Endothelial cell of umbilical vein (primary cell): Measurements from ENCODE around the gene TRIM62.

Experiments used
- EZH2 ChIP-seq: IDR thresholded peaks from 2 replicates; pipeline ENCODE4 v1.6.1; 2012; ENCODE audit warnings: borderline replicate concordance, low read depth, mild to moderate bottlenecking, moderate library complexity, low read length, inconsistent platforms; ENCODE audit not compliant: severe bottlenecking
- GATA2 ChIP-seq: IDR thresholded peaks from 2 replicates; pipeline ENCODE4 v1.7.0; 2011; ENCODE audit warnings: low read depth, mild to moderate bottlenecking, moderate library complexity, mixed read lengths, low read length; ENCODE audit not compliant: insufficient read length, insufficient read depth
- MYC ChIP-seq: IDR thresholded peaks from one replicate; pipeline ENCODE4 v1.6.1; 2011; ENCODE audit warnings: mild to moderate bottlenecking, low read depth, low read length
- POLR2A ChIP-seq: IDR thresholded peaks from 2 replicates; pipeline ENCODE4 v1.6.1; 2012; ENCODE audit warnings: low read depth, mild to moderate bottlenecking, control low read depth, low read length
- POLR2AphosphoS5 ChIP-seq: IDR thresholded peaks from 2 replicates; pipeline ENCODE4 v1.6.1; 2012; ENCODE audit warnings: low read depth, mild to moderate bottlenecking, control low read depth, low read length, moderate library complexity; ENCODE audit not compliant: insufficient read depth
- TF ChIP-seq, protein P1 (sequence below), 2 donors: IDR thresholded peaks; 1 replicate in 1 of 2; 2 replicates in 1 of 2; pipeline ENCODE4 v1.5.1; 2011; ENCODE audit warnings: low read length in 2 of 2, mild to moderate bottlenecking in 2 of 2, moderate library complexity in 2 of 2, control low read depth in 1 of 2, inconsistent platforms in 1 of 2, low read depth in 1 of 2; ENCODE audit not compliant: insufficient read depth in 1 of 2; ENCODE audit errors: extremely low read depth in 1 of 2
- TF ChIP-seq, protein P2 (sequence below): IDR thresholded peaks from 2 replicates; pipeline ENCODE4 v1.6.1; 2011; ENCODE audit not compliant: insufficient read depth, insufficient read length

DNA sequence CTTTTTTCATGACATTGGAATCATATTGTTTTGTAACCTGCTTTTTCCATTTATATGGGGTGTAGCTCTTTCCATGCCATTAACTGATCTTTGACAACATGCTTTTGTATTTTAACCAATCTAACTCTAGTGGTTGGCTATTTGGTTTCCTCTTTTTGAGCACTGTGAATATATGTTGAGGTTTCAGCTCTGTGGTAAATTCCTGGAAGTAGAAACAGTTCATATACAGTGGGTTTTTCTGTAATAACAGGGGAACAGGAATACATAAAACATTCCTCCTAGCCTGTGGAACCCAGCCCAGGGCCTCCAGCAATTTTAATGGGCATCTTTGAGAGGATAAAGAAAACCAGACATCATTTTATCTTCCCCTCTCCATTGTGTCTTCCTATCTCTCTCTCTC is 83.5 kb downstream of the TRIM62 start:
- TF ChIP-seq, protein P1, sequence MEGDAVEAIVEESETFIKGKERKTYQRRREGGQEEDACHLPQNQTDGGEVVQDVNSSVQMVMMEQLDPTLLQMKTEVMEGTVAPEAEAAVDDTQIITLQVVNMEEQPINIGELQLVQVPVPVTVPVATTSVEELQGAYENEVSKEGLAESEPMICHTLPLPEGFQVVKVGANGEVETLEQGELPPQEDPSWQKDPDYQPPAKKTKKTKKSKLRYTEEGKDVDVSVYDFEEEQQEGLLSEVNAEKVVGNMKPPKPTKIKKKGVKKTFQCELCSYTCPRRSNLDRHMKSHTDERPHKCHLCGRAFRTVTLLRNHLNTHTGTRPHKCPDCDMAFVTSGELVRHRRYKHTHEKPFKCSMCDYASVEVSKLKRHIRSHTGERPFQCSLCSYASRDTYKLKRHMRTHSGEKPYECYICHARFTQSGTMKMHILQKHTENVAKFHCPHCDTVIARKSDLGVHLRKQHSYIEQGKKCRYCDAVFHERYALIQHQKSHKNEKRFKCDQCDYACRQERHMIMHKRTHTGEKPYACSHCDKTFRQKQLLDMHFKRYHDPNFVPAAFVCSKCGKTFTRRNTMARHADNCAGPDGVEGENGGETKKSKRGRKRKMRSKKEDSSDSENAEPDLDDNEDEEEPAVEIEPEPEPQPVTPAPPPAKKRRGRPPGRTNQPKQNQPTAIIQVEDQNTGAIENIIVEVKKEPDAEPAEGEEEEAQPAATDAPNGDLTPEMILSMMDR (IDR thresholded peaks at IDR 0.05; ENCODE audit: extremely low read depth in 1 of 2, insufficient read depth in 1 of 2, low read depth in 1 of 2, low read length in 2 of 2) = no peak
- TF ChIP-seq EZH2 (no peak), POLR2AphosphoS5 (no peak), POLR2A (no peak), GATA2 (no peak), MYC (no peak)
- TF ChIP-seq, protein P2, sequence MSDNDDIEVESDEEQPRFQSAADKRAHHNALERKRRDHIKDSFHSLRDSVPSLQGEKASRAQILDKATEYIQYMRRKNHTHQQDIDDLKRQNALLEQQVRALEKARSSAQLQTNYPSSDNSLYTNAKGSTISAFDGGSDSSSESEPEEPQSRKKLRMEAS = no peak
